Trophoblast cell (in vitro differentiated cells and primary cell): Measurements from ENCODE around the gene PTCD3.

ENCODE experiments used
- DNase-seq, 2 donors: peaks; one replicate each; pipeline ENCODE4 v3.0.0-alpha.2; 2016
- H2AFZ ChIP-seq: 2 replicates; pipeline ENCODE4 v1.6.1; 2013; ENCODE audit warnings: low read length, moderate library complexity, mild to moderate bottlenecking; ENCODE audit not compliant: insufficient read depth, poor library complexity
- H2AK5ac ChIP-seq: 2 replicates; pipeline ENCODE4 v1.6.1; 2013; ENCODE audit warnings: mild to moderate bottlenecking, low read length
- H2BK120ac ChIP-seq: 2 replicates; pipeline ENCODE4 v1.6.1; 2013; ENCODE audit warnings: low read length, mild to moderate bottlenecking, moderate library complexity; ENCODE audit not compliant: insufficient read depth, poor library complexity
- H2BK12ac ChIP-seq: 2 replicates; pipeline ENCODE4 v1.6.1; 2013; ENCODE audit warnings: mild to moderate bottlenecking, low read length, moderate library complexity
- H2BK5ac ChIP-seq: 2 replicates; pipeline ENCODE4 v1.6.1; 2013; ENCODE audit warnings: low read length, low read depth, moderate library complexity, mild to moderate bottlenecking; ENCODE audit not compliant: poor library complexity
- H3K14ac ChIP-seq: 2 replicates; pipeline ENCODE4 v1.6.1; 2013; ENCODE audit warnings: mild to moderate bottlenecking, low read length
- H3K18ac ChIP-seq: 2 replicates; pipeline ENCODE4 v1.6.1; 2013; ENCODE audit warnings: mild to moderate bottlenecking, low read length
- H3K23ac ChIP-seq: 2 replicates; pipeline ENCODE4 v1.6.1; 2013; ENCODE audit warnings: low read length
- H3K27ac ChIP-seq: 2 replicates; pipeline ENCODE4 v1.5.1; 2013; ENCODE audit warnings: low read depth, mild to moderate bottlenecking, inconsistent platforms, low read length, moderate library complexity
- H3K27me3 ChIP-seq: 2 replicates; pipeline ENCODE4 v1.6.1; 2013; ENCODE audit warnings: inconsistent platforms, mild to moderate bottlenecking, low read length, moderate library complexity; ENCODE audit not compliant: insufficient read depth
- H3K36me3 ChIP-seq, 2 experiments: 1 replicate in 1 of 2; 2 replicates in 1 of 2; pipeline ENCODE4 v1.6.1; 2013; ENCODE audit warnings: low read length in 2 of 2, mild to moderate bottlenecking in 2 of 2, moderate library complexity in 1 of 2; ENCODE audit not compliant: insufficient read depth in 2 of 2, control insufficient read depth in 1 of 2
- H3K4ac ChIP-seq: 2 replicates; pipeline ENCODE4 v1.6.1; 2013; ENCODE audit warnings: low read depth, mild to moderate bottlenecking, low read length, moderate library complexity
- H3K4me1 ChIP-seq, 2 experiments: 1 replicate in 1 of 2; 2 replicates in 1 of 2; pipeline ENCODE4 v1.6.1; 2013; ENCODE audit warnings: low read length in 2 of 2, mild to moderate bottlenecking in 2 of 2, moderate library complexity in 1 of 2; ENCODE audit not compliant: insufficient read depth in 2 of 2, control insufficient read depth in 1 of 2
- H3K4me2 ChIP-seq: 2 replicates; pipeline ENCODE4 v1.6.1; 2013; ENCODE audit warnings: inconsistent platforms, mild to moderate bottlenecking, low read length, moderate library complexity
- H3K4me3 ChIP-seq: 2 replicates; pipeline ENCODE4 v1.5.1; 2013; ENCODE audit warnings: mild to moderate bottlenecking, low read depth, low read length, inconsistent platforms
- H3K79me1 ChIP-seq: one replicate; pipeline ENCODE4 v1.6.1; 2013; ENCODE audit warnings: low read length
- H3K79me2 ChIP-seq: 2 replicates; pipeline ENCODE4 v1.6.1; 2013; ENCODE audit warnings: low read length, mild to moderate bottlenecking; ENCODE audit not compliant: control insufficient read depth, insufficient read depth, poor library complexity
- H3K9ac ChIP-seq: 2 replicates; pipeline ENCODE4 v1.6.1; 2013; ENCODE audit warnings: mild to moderate bottlenecking, low read length
- H3K9me3 ChIP-seq: 2 replicates; pipeline ENCODE4 v1.6.1; 2013; ENCODE audit warnings: low read depth, mild to moderate bottlenecking, control low read depth, inconsistent platforms, low read length; ENCODE audit not compliant: insufficient read depth
- H4K12ac ChIP-seq: 2 replicates; pipeline ENCODE4 v1.6.1; 2013; ENCODE audit warnings: low read depth, mild to moderate bottlenecking, low read length, moderate library complexity
- H4K8ac ChIP-seq: 2 replicates; pipeline ENCODE4 v1.6.1; 2013; ENCODE audit warnings: low read depth, mild to moderate bottlenecking, low read length, moderate library complexity
- H4K91ac ChIP-seq: one replicate; pipeline ENCODE4 v1.6.1; 2013; ENCODE audit warnings: low read depth, mild to moderate bottlenecking, low read length, moderate library complexity
- WGBS: extraction: QIAGEN DNeasy Blood & Tissue Kit; methylation state at CpG from one replicate; pipeline ENCODE4 v1.1.7; 2013; ENCODE audit warnings: missing lambda C conversion rate; ENCODE audit not compliant: insufficient read length, insufficient coverage; ENCODE audit errors: extremely low coverage; 5-methylcytosine and 5-hydroxymethylcytosine counted together

The PTCD3 gene

GRCh38 chr2:86082756-86083155 is 23.3 kb upstream of the PTCD3 start:
- Histone ChIP-seq H3K14ac (no peak overlapping the region), H2BK120ac (no peak overlapping the region), H3K4me3 (no peak overlapping the region), H3K36me3 (peaks cover 27 to 34% of the 10 kb centered on the region in 2 experiments), H4K91ac (no peak overlapping the region), H3K23ac (no peak overlapping the region), H4K12ac (no peak overlapping the region), H2BK12ac (no peak overlapping the region), H2AK5ac (no peak overlapping the region), H3K4ac (no peak overlapping the region), H3K9ac (no peak overlapping the region), H3K27me3 (no peaks in the 10 kb centered on the region), H4K8ac (no peak overlapping the region), H2AFZ (no peak overlapping the region), H3K79me2 (no peaks in the 10 kb centered on the region), H3K79me1 (no peaks in the 10 kb centered on the region), H3K27ac (no peak overlapping the region), H2BK5ac (no peak overlapping the region), H3K18ac (no peak overlapping the region), H3K4me1 (no peaks in the 10 kb centered on the region), H3K9me3 (no peaks in the 10 kb centered on the region), H3K4me2 (no peak overlapping the region)
- no CpG with 5 or more reads among the region's 5 CpGs for WGBS
- DNase-seq: no peak

GRCh38 chr2:86087936-86088850 is 17.8 kb upstream of the PTCD3 start:
- no peaks in the 10 kb centered on the region for H3K79me2 ChIP-seq
- H3K4me2 ChIP-seq: no peak overlapping the region
- no peak overlapping the region for H3K14ac ChIP-seq
- H4K12ac ChIP-seq: no peak overlapping the region
- H4K8ac ChIP-seq: no peak overlapping the region
- no peak overlapping the region for H2AFZ ChIP-seq
- no peaks in the 10 kb centered on the region for H3K79me1 ChIP-seq
- no peak overlapping the region for H2BK12ac ChIP-seq
- no peak overlapping the region for H3K23ac ChIP-seq
- H3K4ac ChIP-seq: no peak overlapping the region
- H3K27ac ChIP-seq: no peak overlapping the region
- H3K9ac ChIP-seq: no peak overlapping the region
- DNase-seq: no peak
- H3K27me3 ChIP-seq: no peaks in the 10 kb centered on the region
- peaks cover 2% of the 10 kb centered on the region for H3K9me3 ChIP-seq
- H2BK120ac ChIP-seq: no peak overlapping the region
- WGBS: no CpG with 5 or more reads among the region's 14 CpGs
- no peaks in the 10 kb centered on the region for H3K4me1 ChIP-seq
- H4K91ac ChIP-seq: no peak overlapping the region
- H3K18ac ChIP-seq: no peak overlapping the region
- no peak overlapping the region for H2BK5ac ChIP-seq
- H3K36me3 ChIP-seq: peaks cover 20 to 33% of the 10 kb centered on the region in 2 experiments
- no peak overlapping the region for H2AK5ac ChIP-seq
- no peak overlapping the region for H3K4me3 ChIP-seq

- Histone ChIP-seq H3K4me3 (no peak overlapping the region), H3K9me3 (peaks cover 2% of the 10 kb centered on the region), H3K79me2 (no peaks in the 10 kb centered on the region), H2BK12ac (no peak overlapping the region), H3K4me1 (no peaks in the 10 kb centered on the region), H2BK120ac (no peak overlapping the region), H3K27me3 (no peaks in the 10 kb centered on the region), H2AK5ac (no peak overlapping the region), H3K36me3 (peaks cover 19 to 32% of the 10 kb centered on the region in 2 experiments), H2AFZ (no peak overlapping the region), H4K12ac (no peak overlapping the region), H3K14ac (no peak overlapping the region), H3K4me2 (no peak overlapping the region), H3K9ac (no peak overlapping the region), H2BK5ac (no peak overlapping the region), H3K4ac (no peak overlapping the region), H4K8ac (no peak overlapping the region), H3K23ac (no peak overlapping the region), H3K27ac (no peak overlapping the region), H3K79me1 (no peaks in the 10 kb centered on the region), H3K18ac (no peak overlapping the region), H4K91ac (no peak overlapping the region)
- no peak for DNase-seq
- no CpG with 5 or more reads among the region's 1 CpG for WGBS
These were observed 11.8 kb upstream of the PTCD3 start for GRCh38 chr2:86094229-86094628.

- H3K18ac ChIP-seq: no peak overlapping the region
- no peak overlapping the region for H2AK5ac ChIP-seq
- no peak overlapping the region for H2BK120ac ChIP-seq
- no CpG with 5 or more reads among the region's 3 CpGs for WGBS
- H3K14ac ChIP-seq: no peak overlapping the region
- no peak overlapping the region for H3K23ac ChIP-seq
- H2AFZ ChIP-seq: no peak overlapping the region
- no peak overlapping the region for H2BK5ac ChIP-seq
- H3K4ac ChIP-seq: no peak overlapping the region
- H3K4me3 ChIP-seq: no peak overlapping the region
- H4K91ac ChIP-seq: no peak overlapping the region
- H3K36me3 ChIP-seq: peaks cover 19 to 26% of the 10 kb centered on the region in 2 experiments
- H3K79me1 ChIP-seq: no peaks in the 10 kb centered on the region
- no peak overlapping the region for H3K4me2 ChIP-seq
- H3K4me1 ChIP-seq: no peaks in the 10 kb centered on the region
- H3K79me2 ChIP-seq: no peaks in the 10 kb centered on the region
- no peak overlapping the region for H4K12ac ChIP-seq
- H3K27me3 ChIP-seq: no peaks in the 10 kb centered on the region
- H4K8ac ChIP-seq: no peak overlapping the region
- H3K9ac ChIP-seq: no peak overlapping the region
- DNase-seq: no peak
- peaks cover under 1% of the 10 kb centered on the region for H3K9me3 ChIP-seq
- no peak overlapping the region for H2BK12ac ChIP-seq
- H3K27ac ChIP-seq: no peak overlapping the region
These were observed 8.7 kb upstream of the PTCD3 start for GRCh38 chr2:86097114-86097896.
